NT2/D1 (cell line): ENCODE data around the gene IL22RA1.

ENCODE experiments used
- SUZ12 ChIP-seq: IDR thresholded peaks from 2 replicates; pipeline ENCODE4 v1.6.1; 2011; ENCODE audit not compliant: insufficient read length, insufficient read depth; ENCODE audit errors: extremely low read depth
- ZNF274 ChIP-seq: IDR thresholded peaks from 2 replicates; pipeline ENCODE4 v1.6.1; 2011; ENCODE audit warnings: mild to moderate bottlenecking, low read depth, low read length

GRCh38 chr1:24089743-24090555, 53.0 kb downstream of the IL22RA1 start:
- no peak for TF ChIP-seq ZNF274
- no peak for TF ChIP-seq SUZ12
